Breast epithelium (tissue), 3 donors: ENCODE data around the gene CDH8.

ENCODE experiments used
- POLR2A ChIP-seq: fragments of 450-650 bp; IDR thresholded peaks from one replicate; pipeline ENCODE4 v1.6.1; 2016; ENCODE audit warnings: antibody characterized with exemption, mild to moderate bottlenecking, moderate library complexity
- TF ChIP-seq, protein P1 (sequence below), 3 donors: fragments of 450-650 bp; IDR thresholded peaks; one replicate each; pipeline ENCODE4 v1.5.1; 2016 to 2017; ENCODE audit warnings: antibody characterized with exemption in 3 of 3, mild to moderate bottlenecking in 3 of 3, moderate library complexity in 3 of 3

DNA sequence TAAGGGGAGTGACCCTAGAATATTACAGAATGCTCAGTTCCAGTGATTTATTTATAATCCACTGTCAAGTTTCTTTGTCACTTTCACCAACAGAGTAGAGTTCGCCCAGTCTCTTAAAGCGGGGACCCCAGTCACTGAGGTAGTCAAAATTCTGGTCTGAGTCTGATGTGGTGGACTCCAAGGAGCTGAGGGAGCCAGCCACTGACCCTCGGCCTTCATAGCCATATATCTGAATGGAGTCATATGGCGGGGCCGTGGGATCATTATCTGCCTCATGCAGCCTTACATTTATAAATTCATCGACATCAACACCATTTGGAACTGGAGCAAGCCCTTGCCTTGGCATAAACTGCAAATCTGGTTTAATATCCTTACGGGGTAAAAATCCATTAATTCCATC lies 382.7 kb downstream of the CDH8 start:
- TF ChIP-seq, protein P1, sequence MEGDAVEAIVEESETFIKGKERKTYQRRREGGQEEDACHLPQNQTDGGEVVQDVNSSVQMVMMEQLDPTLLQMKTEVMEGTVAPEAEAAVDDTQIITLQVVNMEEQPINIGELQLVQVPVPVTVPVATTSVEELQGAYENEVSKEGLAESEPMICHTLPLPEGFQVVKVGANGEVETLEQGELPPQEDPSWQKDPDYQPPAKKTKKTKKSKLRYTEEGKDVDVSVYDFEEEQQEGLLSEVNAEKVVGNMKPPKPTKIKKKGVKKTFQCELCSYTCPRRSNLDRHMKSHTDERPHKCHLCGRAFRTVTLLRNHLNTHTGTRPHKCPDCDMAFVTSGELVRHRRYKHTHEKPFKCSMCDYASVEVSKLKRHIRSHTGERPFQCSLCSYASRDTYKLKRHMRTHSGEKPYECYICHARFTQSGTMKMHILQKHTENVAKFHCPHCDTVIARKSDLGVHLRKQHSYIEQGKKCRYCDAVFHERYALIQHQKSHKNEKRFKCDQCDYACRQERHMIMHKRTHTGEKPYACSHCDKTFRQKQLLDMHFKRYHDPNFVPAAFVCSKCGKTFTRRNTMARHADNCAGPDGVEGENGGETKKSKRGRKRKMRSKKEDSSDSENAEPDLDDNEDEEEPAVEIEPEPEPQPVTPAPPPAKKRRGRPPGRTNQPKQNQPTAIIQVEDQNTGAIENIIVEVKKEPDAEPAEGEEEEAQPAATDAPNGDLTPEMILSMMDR (IDR thresholded peaks at IDR 0.05), result no peak
- TF ChIP-seq POLR2A, result no peak
